ENCODE measurements around the gene PPARA. TPM values are rescaled to one million over a fixed set of nuclear protein-coding genes. Genes with fewer than 3 reads are reported as not detected.
"Not testable (repeated sequence)": the region's sequence is repeated elsewhere in the genome, so short reads cannot be mapped to it uniquely, and the experiment has no call there.

PPARA gene
- total RNA-seq, 2 experiments from 2014 or later, result 3.3 to 10.5 TPM

GRCh38 chr22:46136486-46137217 is 13.7 kb upstream of the PPARA start:
- BruUV-seq (replicated peaks), result no TSS peak
- Histone ChIP-seq H3K27ac (ENCODE audit: low read depth, low read length, poor library complexity, severe bottlenecking) (no peak overlapping the region), H3K9me3 (ENCODE audit: low read length) (no peaks in the 10 kb centered on the region), H2AFZ (ENCODE audit: low read length) (no peak overlapping the region), H3K4me2 (ENCODE audit: low read length) (no peak overlapping the region), H3K9me2 (ENCODE audit: insufficient read depth, low read length) (no peaks in the 10 kb centered on the region), H3K36me3 (ENCODE audit: insufficient read depth, low read length) (no peaks in the 10 kb centered on the region), H3K4me1 (ENCODE audit: insufficient read depth, low read length, poor library complexity, severe bottlenecking) (peaks cover 4% of the 10 kb centered on the region), H4K20me1 (ENCODE audit: insufficient read depth, low read length) (no peaks in the 10 kb centered on the region), H3K79me2 (ENCODE audit: insufficient read depth, low read depth, low read length) (no peaks in the 10 kb centered on the region), H3K4me3 (ENCODE audit: low read depth, low read length, poor library complexity, severe bottlenecking) (no peak overlapping the region)
- TF ChIP-seq EZH2phosphoT487 (IDR thresholded peaks at IDR 0.05; ENCODE audit: borderline replicate concordance, low read depth, low read length), result no peak
- DNase-seq (ENCODE audit: low spot score), result no peak
- intact Hi-C loops (cut with micrococcal nuclease; ENCODE audit: unreplicated experiment), result no loop called here
- ChIA-PET CTCF (ENCODE audit: unreplicated experiment) (no interaction called here), POLR2A (no interaction called here)

- Histone ChIP-seq H3K36me3 (ENCODE audit: insufficient read depth, low read length) (no peaks in the 10 kb centered on the region), H3K9me3 (ENCODE audit: low read length) (no peaks in the 10 kb centered on the region), H2AFZ (ENCODE audit: low read length) (no peak overlapping the region), H3K4me2 (ENCODE audit: low read length) (no peak overlapping the region), H3K27ac (ENCODE audit: low read depth, low read length, poor library complexity, severe bottlenecking) (no peak overlapping the region), H3K79me2 (ENCODE audit: insufficient read depth, low read depth, low read length) (no peaks in the 10 kb centered on the region), H3K4me3 (ENCODE audit: low read depth, low read length, poor library complexity, severe bottlenecking) (no peak overlapping the region), H3K9me2 (ENCODE audit: insufficient read depth, low read length) (no peaks in the 10 kb centered on the region), H4K20me1 (ENCODE audit: insufficient read depth, low read length) (no peaks in the 10 kb centered on the region), H3K4me1 (ENCODE audit: insufficient read depth, low read length, poor library complexity, severe bottlenecking) (peaks cover 4% of the 10 kb centered on the region)
- BruUV-seq (replicated peaks), result no TSS peak
- no peak for DNase-seq (ENCODE audit: low spot score)
- intact Hi-C loops (cut with micrococcal nuclease; ENCODE audit: unreplicated experiment), result no loop called here
- TF ChIP-seq CTCF (conservative IDR thresholded peaks at IDR 0.05; ENCODE audit: low read length) (no peak), EZH2phosphoT487 (IDR thresholded peaks at IDR 0.05; ENCODE audit: borderline replicate concordance, low read depth, low read length) (no peak)
- POLR2A ChIA-PET, result interaction anchor here (0.6 kb wide), 1 partner anchor 16 kb away, joined by 4 read pairs; no protein-coding TSS in a partner anchor
- CTCF ChIA-PET (ENCODE audit: unreplicated experiment), result no interaction called here
Measured at GRCh38 chr22:46137218-46137766, 13.0 kb upstream of the PPARA start.

GRCh38 chr22:46138058-46138797 is 12.1 kb upstream of the PPARA start:
- H3K4me1 ChIP-seq (ENCODE audit: insufficient read depth, low read length, poor library complexity, severe bottlenecking), result peaks cover 4% of the 10 kb centered on the region
- no peak for DNase-seq (ENCODE audit: low spot score)
- ChIA-PET POLR2A (interaction anchor here (0.6 kb wide), 2 partner anchors 15 to 90 kb away, joined by 3 to 4 read pairs; no protein-coding TSS in a partner anchor), CTCF (ENCODE audit: unreplicated experiment) (no interaction called here)
- no peaks in the 10 kb centered on the region for H3K79me2 ChIP-seq (ENCODE audit: insufficient read depth, low read depth, low read length)
- intact Hi-C loops (cut with micrococcal nuclease; ENCODE audit: unreplicated experiment), result no loop called here
- H4K20me1 ChIP-seq (ENCODE audit: insufficient read depth, low read length), result no peaks in the 10 kb centered on the region
- BruUV-seq (replicated peaks), result no TSS peak
- H3K36me3 ChIP-seq (ENCODE audit: insufficient read depth, low read length), result no peaks in the 10 kb centered on the region
- H3K9me3 ChIP-seq (ENCODE audit: low read length), result no peaks in the 10 kb centered on the region
- H3K9me2 ChIP-seq (ENCODE audit: insufficient read depth, low read length), result no peaks in the 10 kb centered on the region
- no peak overlapping the region for H3K4me2 ChIP-seq (ENCODE audit: low read length)
- no peak overlapping the region for H3K4me3 ChIP-seq (ENCODE audit: low read depth, low read length, poor library complexity, severe bottlenecking)
- no peak overlapping the region for H3K27ac ChIP-seq (ENCODE audit: low read depth, low read length, poor library complexity, severe bottlenecking)
- H2AFZ ChIP-seq (ENCODE audit: low read length), result no peak overlapping the region
- TF ChIP-seq CTCF (conservative IDR thresholded peaks at IDR 0.05; ENCODE audit: low read length), result no peak
- no peak for TF ChIP-seq EZH2phosphoT487 (IDR thresholded peaks at IDR 0.05; ENCODE audit: borderline replicate concordance, low read depth, low read length)

DNA sequence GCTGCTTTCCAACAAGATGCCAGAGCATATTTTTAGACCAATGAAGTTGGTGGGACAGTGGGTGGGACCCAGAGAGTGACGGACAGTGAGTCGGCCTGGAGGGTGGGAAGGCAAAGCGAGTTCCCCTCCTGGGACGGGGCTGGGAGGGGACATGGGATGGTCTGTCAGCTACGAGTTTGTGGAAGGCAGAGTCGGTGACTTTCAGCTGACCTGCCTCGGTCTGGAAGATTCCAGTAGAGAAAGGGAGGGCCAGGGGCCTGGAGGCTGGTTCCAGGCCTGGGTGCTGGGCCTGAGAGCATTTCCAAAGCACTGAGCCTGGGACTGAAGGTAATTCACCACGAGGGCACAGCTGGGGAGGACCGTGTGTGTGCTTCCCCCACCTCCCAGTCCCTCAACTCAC is 10.9 kb upstream of the PPARA start:
- H4K20me1 ChIP-seq (ENCODE audit: insufficient read depth, low read length); H3K9me3 ChIP-seq (ENCODE audit: low read length); H3K4me1 ChIP-seq (ENCODE audit: insufficient read depth, low read length, poor library complexity, severe bottlenecking); H2AFZ ChIP-seq (ENCODE audit: low read length); H3K9me2 ChIP-seq (ENCODE audit: insufficient read depth, low read length); H3K36me3 ChIP-seq (ENCODE audit: insufficient read depth, low read length); BruUV-seq (replicated peaks); POLR2A ChIA-PET; CTCF ChIA-PET (ENCODE audit: unreplicated experiment); H3K4me3 ChIP-seq (ENCODE audit: low read depth, low read length, poor library complexity, severe bottlenecking); intact Hi-C loops (cut with micrococcal nuclease; ENCODE audit: unreplicated experiment); H3K27ac ChIP-seq (ENCODE audit: low read depth, low read length, poor library complexity, severe bottlenecking); H3K79me2 ChIP-seq (ENCODE audit: insufficient read depth, low read depth, low read length); DNase-seq (ENCODE audit: low spot score); H3K4me2 ChIP-seq (ENCODE audit: low read length): not testable (repeated sequence)
